ENCODE measurements around the gene ANKMY1.

Gene ANKMY1

DNA sequence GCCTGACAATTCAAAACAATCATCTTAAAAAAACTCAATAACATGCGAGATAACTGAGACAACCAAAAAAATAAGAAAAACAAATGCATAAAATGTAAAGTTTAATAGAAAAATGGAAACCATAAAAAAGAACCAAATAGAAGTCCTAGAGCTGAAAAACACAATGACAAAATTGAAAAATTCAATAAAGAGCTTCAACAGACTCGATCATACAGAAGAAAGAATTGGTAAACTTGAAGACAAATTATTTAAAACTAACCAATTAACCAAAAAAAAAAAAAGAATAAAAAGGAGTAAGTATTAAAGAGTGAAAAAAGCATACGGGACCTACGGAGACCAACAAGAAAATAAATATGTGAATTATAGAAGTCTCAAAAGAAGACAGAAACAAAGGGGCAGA is 84.6 kb downstream of the ANKMY1 start:
- peaks cover 11% of the 10 kb centered on the region; the same call in 1 of the 2 replicates for H3K27me3 ChIP-seq (ENCODE audit: insufficient read depth, low read length)
- H3K9ac ChIP-seq (ENCODE audit: low read depth, low read length), result no peak overlapping the region
- H3K9me3 ChIP-seq (ENCODE audit: insufficient read depth, low read depth, low read length), result peaks cover 3% of the 10 kb centered on the region; the same call in 1 of the 2 replicates
- no peaks in the 10 kb centered on the region for H3K4me1 ChIP-seq (ENCODE audit: insufficient read depth, low read length)
- no peak overlapping the region for H3K4me3 ChIP-seq (ENCODE audit: low read length)
- H3K27ac ChIP-seq (ENCODE audit: low read length), result no peak overlapping the region
- H3K36me3 ChIP-seq (ENCODE audit: insufficient read depth, low read depth, low read length), result no peaks in the 10 kb centered on the region

GRCh38 chr2:240472078-240472790 is 85.6 kb downstream of the ANKMY1 start:
- H3K36me3 ChIP-seq (ENCODE audit: insufficient read depth, low read depth, low read length), result no peaks in the 10 kb centered on the region
- H3K27me3 ChIP-seq (ENCODE audit: insufficient read depth, low read length), result peaks cover 11% of the 10 kb centered on the region; the same call in 1 of the 2 replicates
- no peak overlapping the region for H3K4me3 ChIP-seq (ENCODE audit: low read length)
- no peak overlapping the region for H3K27ac ChIP-seq (ENCODE audit: low read length)
- peaks cover 3% of the 10 kb centered on the region; the same call in 1 of the 2 replicates for H3K9me3 ChIP-seq (ENCODE audit: insufficient read depth, low read depth, low read length)
- no peaks in the 10 kb centered on the region for H3K4me1 ChIP-seq (ENCODE audit: insufficient read depth, low read length)
- no peak overlapping the region for H3K9ac ChIP-seq (ENCODE audit: low read depth, low read length)

DNA sequence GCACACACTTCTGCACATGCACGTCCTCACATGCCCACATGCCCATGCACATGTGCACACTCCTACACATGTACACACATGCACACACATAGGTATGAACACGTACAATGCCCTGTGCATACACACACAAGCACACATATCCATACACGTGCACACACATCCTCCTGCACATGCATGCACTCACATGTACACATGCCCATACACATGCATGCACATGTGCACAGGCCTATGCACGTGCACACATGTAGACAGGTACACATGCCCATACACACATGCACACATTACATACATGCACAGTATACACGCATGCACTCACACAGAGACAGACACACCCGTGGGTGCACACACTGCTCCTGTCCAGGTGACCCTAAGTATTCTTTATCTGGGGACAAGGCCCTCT is 88.0 kb downstream of the ANKMY1 start:
- peaks cover 3% of the 10 kb centered on the region; the same call in 1 of the 2 replicates for H3K9me3 ChIP-seq (ENCODE audit: insufficient read depth, low read depth, low read length)
- no peaks in the 10 kb centered on the region for H3K4me1 ChIP-seq (ENCODE audit: insufficient read depth, low read length)
- H3K4me3 ChIP-seq (ENCODE audit: low read length), result no peak overlapping the region
- peaks cover 11% of the 10 kb centered on the region; the same call in 1 of the 2 replicates for H3K27me3 ChIP-seq (ENCODE audit: insufficient read depth, low read length)
- no peak overlapping the region for H3K27ac ChIP-seq (ENCODE audit: low read length)
- no peak overlapping the region for H3K9ac ChIP-seq (ENCODE audit: low read depth, low read length)
- H3K36me3 ChIP-seq (ENCODE audit: insufficient read depth, low read depth, low read length), result no peaks in the 10 kb centered on the region

- H3K27me3 ChIP-seq (ENCODE audit: insufficient read depth, low read length), result peaks cover 11% of the 10 kb centered on the region; the same call in 1 of the 2 replicates
- H3K9ac ChIP-seq (ENCODE audit: low read depth, low read length), result no peak overlapping the region
- H3K4me3 ChIP-seq (ENCODE audit: low read length), result no peak overlapping the region
- no peaks in the 10 kb centered on the region for H3K4me1 ChIP-seq (ENCODE audit: insufficient read depth, low read length)
- H3K36me3 ChIP-seq (ENCODE audit: insufficient read depth, low read depth, low read length), result peaks cover 3% of the 10 kb centered on the region; the same call in 1 of the 2 replicates
- H3K9me3 ChIP-seq (ENCODE audit: insufficient read depth, low read depth, low read length), result no peaks in the 10 kb centered on the region
- H3K27ac ChIP-seq (ENCODE audit: low read length), result no peak overlapping the region
Observed at GRCh38 chr2:240469239-240469636, 88.5 kb downstream of the ANKMY1 start.

GRCh38 chr2:240468303-240469238 is 89.2 kb downstream of the ANKMY1 start:
- Histone ChIP-seq H3K36me3 (ENCODE audit: insufficient read depth, low read depth, low read length) (peaks cover 9% of the 10 kb centered on the region), H3K27ac (ENCODE audit: low read length) (no peak overlapping the region), H3K9me3 (ENCODE audit: insufficient read depth, low read depth, low read length) (no peaks in the 10 kb centered on the region), H3K4me1 (ENCODE audit: insufficient read depth, low read length) (no peaks in the 10 kb centered on the region), H3K9ac (ENCODE audit: low read depth, low read length) (no peak overlapping the region), H3K4me3 (ENCODE audit: low read length) (no peak overlapping the region), H3K27me3 (ENCODE audit: insufficient read depth, low read length) (peaks cover 11% of the 10 kb centered on the region; the same call in 1 of the 2 replicates)

DNA sequence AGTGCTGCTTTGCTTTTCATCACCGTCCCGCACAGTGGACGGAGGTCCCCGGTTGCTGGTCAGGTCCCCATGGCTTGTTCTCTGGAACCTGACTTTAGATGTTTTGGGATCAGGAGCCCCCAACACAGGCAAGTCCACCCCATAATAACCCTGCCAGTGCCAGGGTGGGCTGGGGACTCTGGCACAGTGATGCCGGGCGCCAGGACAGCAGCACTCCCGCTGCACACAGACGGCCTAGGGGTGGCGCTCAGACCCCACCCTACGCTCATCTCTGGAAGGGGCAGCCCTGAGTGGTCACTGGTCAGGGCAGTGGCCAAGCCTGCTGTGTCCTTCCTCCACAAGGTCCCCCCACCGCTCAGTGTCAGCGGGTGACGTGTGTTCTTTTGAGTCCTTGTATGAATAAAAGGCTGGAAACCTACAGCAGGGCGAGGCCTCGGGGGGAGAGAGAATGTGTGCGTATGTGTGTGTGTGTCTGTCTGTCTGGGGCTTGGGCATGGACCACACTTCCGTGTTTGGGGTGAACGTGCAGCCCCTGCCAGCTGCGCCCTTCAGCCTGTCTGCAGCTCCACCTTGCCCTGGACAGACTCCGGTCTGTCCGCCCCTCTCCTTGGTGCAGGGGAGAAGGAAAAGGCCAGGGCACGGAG is 90.0 kb downstream of the ANKMY1 start:
- Histone ChIP-seq H3K9ac (ENCODE audit: low read depth, low read length) (no peak overlapping the region), H3K4me1 (ENCODE audit: insufficient read depth, low read length) (no peaks in the 10 kb centered on the region)

DNA sequence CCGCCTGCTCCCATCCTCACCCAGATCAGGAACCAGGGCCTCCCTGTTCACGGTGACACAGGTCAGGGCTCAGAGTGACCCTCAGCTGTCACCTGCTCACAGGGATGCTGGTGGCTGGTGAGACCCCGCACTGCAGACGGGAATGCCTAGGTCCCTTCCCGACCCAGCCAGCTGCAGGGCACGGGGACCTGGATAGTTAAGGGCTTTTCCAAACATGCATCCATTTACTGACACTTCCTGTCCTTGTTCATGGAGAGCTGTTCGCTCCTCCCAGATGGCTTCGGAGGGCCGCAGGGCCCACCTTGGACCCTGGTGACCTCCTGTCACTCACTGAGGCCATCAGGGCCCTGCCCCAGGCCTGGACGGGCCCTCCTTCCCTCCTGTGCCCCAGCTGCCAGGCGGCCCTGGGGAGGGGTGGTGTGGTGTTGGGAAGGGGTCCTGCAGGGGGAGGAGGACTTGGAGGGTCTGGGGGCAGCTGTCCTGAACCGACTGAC is 90.6 kb downstream of the ANKMY1 start:
- H3K4me3 ChIP-seq (ENCODE audit: low read length), result no peak overlapping the region
- H3K9ac ChIP-seq (ENCODE audit: low read depth, low read length), result no peak overlapping the region
- H3K9me3 ChIP-seq (ENCODE audit: insufficient read depth, low read depth, low read length), result no peaks in the 10 kb centered on the region
- peaks cover 10% of the 10 kb centered on the region for H3K36me3 ChIP-seq (ENCODE audit: insufficient read depth, low read depth, low read length)
- H3K27me3 ChIP-seq (ENCODE audit: insufficient read depth, low read length), result peaks cover 11% of the 10 kb centered on the region; the same call in 1 of the 2 replicates
- no peak overlapping the region for H3K27ac ChIP-seq (ENCODE audit: low read length)
- H3K4me1 ChIP-seq (ENCODE audit: insufficient read depth, low read length), result no peaks in the 10 kb centered on the region

More for the DNA sequence above, 90.0 kb downstream of the ANKMY1 start:
- Histone ChIP-seq H3K27ac (ENCODE audit: low read length) (no peak overlapping the region), H3K27me3 (ENCODE audit: insufficient read depth, low read length) (peaks cover 11% of the 10 kb centered on the region; the same call in 1 of the 2 replicates), H3K36me3 (ENCODE audit: insufficient read depth, low read depth, low read length) (peaks cover 10% of the 10 kb centered on the region), H3K9me3 (ENCODE audit: insufficient read depth, low read depth, low read length) (no peaks in the 10 kb centered on the region), H3K4me3 (ENCODE audit: low read length) (no peak overlapping the region)

GRCh38 chr2:240466579-240467148 is 91.1 kb downstream of the ANKMY1 start:
- H3K4me1 ChIP-seq (ENCODE audit: insufficient read depth, low read length), result no peaks in the 10 kb centered on the region
- H3K4me3 ChIP-seq (ENCODE audit: low read length), result no peak overlapping the region
- H3K9me3 ChIP-seq (ENCODE audit: insufficient read depth, low read depth, low read length), result no peaks in the 10 kb centered on the region
- H3K9ac ChIP-seq (ENCODE audit: low read depth, low read length), result no peak overlapping the region
- H3K27me3 ChIP-seq (ENCODE audit: insufficient read depth, low read length), result peaks cover 9% of the 10 kb centered on the region; the same call in 1 of the 2 replicates
- H3K27ac ChIP-seq (ENCODE audit: low read length), result no peak overlapping the region
- H3K36me3 ChIP-seq (ENCODE audit: insufficient read depth, low read depth, low read length), result peaks cover 10% of the 10 kb centered on the region

DNA sequence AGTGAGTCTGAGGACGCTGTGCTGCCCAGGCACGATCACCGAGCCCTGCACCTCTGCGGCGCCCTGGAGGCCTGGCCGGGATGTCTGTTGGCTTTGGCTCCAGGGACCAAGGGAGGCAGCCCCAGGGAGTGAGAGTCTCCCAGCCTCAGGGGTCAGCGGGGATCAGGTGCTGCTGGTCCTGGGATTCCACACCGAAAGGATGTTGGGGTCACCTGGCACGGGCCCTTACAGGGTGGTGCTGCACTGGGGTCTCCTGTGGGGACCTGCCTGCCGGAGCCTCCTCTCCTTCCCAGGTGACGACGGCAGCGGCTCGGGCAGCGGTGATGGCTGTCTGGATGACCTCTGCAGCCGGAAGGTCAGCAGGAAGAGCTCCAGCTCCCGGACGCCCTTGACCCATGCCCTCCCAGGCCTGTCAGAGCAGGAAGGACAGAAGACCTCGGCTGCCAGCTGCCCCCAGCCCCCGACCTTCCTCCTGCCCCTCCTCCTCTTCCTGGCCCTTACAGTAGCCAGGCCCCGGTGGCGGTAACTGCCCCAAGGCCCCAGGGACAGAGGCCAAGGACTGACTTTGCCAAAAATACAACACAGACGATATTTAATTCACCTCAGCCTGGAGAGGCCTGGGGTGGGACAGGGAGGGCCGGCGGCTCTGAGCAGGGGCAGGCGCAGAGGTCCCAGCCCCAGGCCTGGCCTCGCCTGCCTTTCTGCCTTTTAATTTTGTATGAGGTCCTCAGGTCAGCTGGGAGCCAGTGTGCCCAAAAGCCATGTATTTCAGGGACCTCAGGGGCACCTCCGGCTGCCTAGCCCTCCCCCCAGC is 91.8 kb downstream of the ANKMY1 start:
- Histone ChIP-seq H3K27ac (ENCODE audit: low read length) (no peak overlapping the region), H3K4me1 (ENCODE audit: insufficient read depth, low read length) (no peaks in the 10 kb centered on the region), H3K9me3 (ENCODE audit: insufficient read depth, low read depth, low read length) (no peaks in the 10 kb centered on the region), H3K27me3 (ENCODE audit: insufficient read depth, low read length) (peaks cover 6% of the 10 kb centered on the region; the same call in 1 of the 2 replicates), H3K9ac (ENCODE audit: low read depth, low read length) (no peak overlapping the region), H3K36me3 (ENCODE audit: insufficient read depth, low read depth, low read length) (peaks cover 10% of the 10 kb centered on the region), H3K4me3 (ENCODE audit: low read length) (no peak overlapping the region)

DNA sequence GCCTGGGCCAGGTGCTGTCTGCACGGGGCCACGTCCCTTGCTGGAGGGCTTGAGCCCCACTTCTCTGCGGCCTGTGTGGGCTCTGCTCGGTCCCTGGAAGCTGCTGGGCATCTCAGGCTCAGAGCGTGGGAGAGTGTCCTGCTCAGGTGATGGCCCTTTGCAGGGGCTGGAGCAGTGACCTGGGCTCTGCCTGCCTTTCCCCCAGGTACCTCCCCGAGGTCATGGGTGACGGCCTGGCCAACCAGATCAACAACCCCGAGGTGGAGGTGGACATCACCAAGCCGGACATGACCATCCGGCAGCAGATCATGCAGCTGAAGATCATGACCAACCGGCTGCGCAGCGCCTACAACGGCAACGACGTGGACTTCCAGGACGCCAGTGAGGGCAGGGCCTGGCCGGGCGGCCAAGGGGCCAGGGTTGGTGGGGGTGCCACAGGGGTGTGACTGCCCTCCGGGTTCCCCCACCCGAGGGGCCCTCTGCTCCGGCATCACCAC is 92.5 kb downstream of the ANKMY1 start:
- Histone ChIP-seq H3K9me3 (ENCODE audit: insufficient read depth, low read depth, low read length) (no peaks in the 10 kb centered on the region), H3K36me3 (ENCODE audit: insufficient read depth, low read depth, low read length) (peaks cover 10% of the 10 kb centered on the region), H3K4me3 (ENCODE audit: low read length) (no peak overlapping the region), H3K9ac (ENCODE audit: low read depth, low read length) (no peak overlapping the region), H3K27ac (ENCODE audit: low read length) (no peak overlapping the region), H3K27me3 (ENCODE audit: insufficient read depth, low read length) (peaks cover under 1% of the 10 kb centered on the region; the same call in 1 of the 2 replicates), H3K4me1 (ENCODE audit: insufficient read depth, low read length) (no peaks in the 10 kb centered on the region)
